SK-N-SH (cell line): ENCODE data around the gene PIGA. TPM values are rescaled to one million over a fixed set of nuclear protein-coding genes. Genes with fewer than 3 reads are reported as not detected.
A peak's percentile ranks its signal among the peaks of the same experiment; 100 is the strongest.

Experiments used
- CTCF ChIA-PET: fragments of 300-600, 350-600 bp; formaldehyde crosslinking; extraction: SDS; loops from one replicate; lab custom pipeline; 2021; lab: Yijun Ruan, JAX
- POLR2A ChIA-PET: fragments of 350-600 bp; sonication (Branson Sonifier 250); formaldehyde crosslinking; extraction: SDS; loops from one replicate; lab custom pipeline; 2020; ENCODE audit warnings: antibody characterized with exemption, inconsistent platforms; lab: Yijun Ruan, JAX
- DNase-seq: peaks from one replicate; pipeline ENCODE4 v3.0.0; 2012
- H2AFZ ChIP-seq: fragments of 200-600 bp; sonication (generic); 2 replicates; pipeline ENCODE4 v1.8.1; 2016; ENCODE audit warnings: antibody characterized with exemption, mild to moderate bottlenecking, low read depth
- H3F3A ChIP-seq: fragments of 200-600 bp; sonication (generic); replicated peaks from 2 replicates; pipeline ENCODE3; 2016; ENCODE audit warnings: antibody characterized with exemption, mild to moderate bottlenecking; ENCODE audit not compliant: insufficient read depth
- H3K27ac ChIP-seq, 2 experiments: fragments of 200-500 bp in 1 of 2; fragments of 200-600 bp in 1 of 2; sonication (Bioruptor generic) in 1 of 2; sonication (generic), shearing (Covaris generic) in 1 of 2; 2 replicates each; pipeline versions ENCODE4 v1.5.1 to v1.6.1; 2014 to 2016; ENCODE audit warnings: low read depth in 2 of 2, inconsistent platforms in 1 of 2, low read length in 1 of 2, mild to moderate bottlenecking in 1 of 2, mixed read lengths in 1 of 2
- H3K27me3 ChIP-seq: fragments of 200-600 bp; sonication (generic), shearing (Covaris generic); 2 replicates; pipeline ENCODE4 v1.6.1; 2016; ENCODE audit warnings: mixed run types; ENCODE audit not compliant: insufficient read depth
- H3K36me3 ChIP-seq, 2 experiments: fragments of 200-500 bp in 1 of 2; fragments of 200-600 bp in 1 of 2; sonication (Bioruptor generic) in 1 of 2; sonication (generic) in 1 of 2; replicated peaks in 1 of 2; 2 replicates each; pipeline versions ENCODE3 to v1.5.1; 2014 to 2016; ENCODE audit warnings: low read length in 1 of 2, mild to moderate bottlenecking in 1 of 2; ENCODE audit not compliant: insufficient read depth in 2 of 2, control insufficient read depth in 1 of 2
- H3K4me1 ChIP-seq, 2 experiments: fragments of 200-500 bp in 1 of 2; fragments of 200-600 bp in 1 of 2; sonication (Bioruptor generic) in 1 of 2; sonication (generic), shearing (Covaris generic) in 1 of 2; 2 replicates each; pipeline versions ENCODE4 v1.5.1 to v1.6.1; 2014 to 2016; ENCODE audit warnings: low read depth in 1 of 2, low read length in 1 of 2, mixed run types in 1 of 2; ENCODE audit not compliant: insufficient read depth in 2 of 2, control insufficient read depth in 1 of 2
- H3K4me2 ChIP-seq: fragments of 200-600 bp; sonication (generic), shearing (Covaris generic); 2 replicates; pipeline ENCODE4 v1.6.1; 2017; ENCODE audit warnings: mixed run types
- H3K4me3 ChIP-seq, 2 experiments: fragments of 200-500 bp in 1 of 2; fragments of 200-600 bp in 1 of 2; sonication (Bioruptor generic) in 1 of 2; sonication (generic), shearing (Covaris generic) in 1 of 2; 2 replicates each; pipeline versions ENCODE4 v1.5.1 to v1.8.1; 2014 to 2016; ENCODE audit warnings: low read depth in 2 of 2, inconsistent platforms in 1 of 2, low read length in 1 of 2, mild to moderate bottlenecking in 1 of 2, mixed read lengths in 1 of 2, moderate library complexity in 1 of 2
- H3K79me2 ChIP-seq: fragments of 200-600 bp; sonication (generic); 2 replicates; pipeline ENCODE4 v1.8.1; 2017; ENCODE audit warnings: mild to moderate bottlenecking; ENCODE audit not compliant: insufficient read depth
- H3K9ac ChIP-seq: fragments of 200-600 bp; sonication (generic); 2 replicates; pipeline ENCODE4 v1.6.1; 2017; ENCODE audit warnings: mixed run types
- H3K9me2 ChIP-seq: fragments of 200-600 bp; sonication (generic); 2 replicates; pipeline ENCODE4 v1.6.1; 2017; ENCODE audit warnings: mixed run types
- H3K9me3 ChIP-seq: fragments of 200-600 bp; sonication (generic); 2 replicates; pipeline ENCODE4 v1.6.1; 2017; ENCODE audit warnings: mixed run types, mild to moderate bottlenecking, moderate library complexity
- H4K20me1 ChIP-seq: fragments of 200-600 bp; sonication (generic); 2 replicates; pipeline ENCODE4 v1.6.1; 2017; ENCODE audit warnings: mild to moderate bottlenecking, mixed run types; ENCODE audit not compliant: insufficient read depth
- CHD2 ChIP-seq: fragments of 150-350 bp; IDR thresholded peaks from 2 replicates; pipeline ENCODE4 v1.6.1; 2018; ENCODE audit warnings: low read length; ENCODE audit not compliant: partially characterized antibody
- EZH2phosphoT487 ChIP-seq: fragments of 200-600 bp; sonication (generic); IDR thresholded peaks from 2 replicates; pipeline ENCODE4 v1.6.1; 2017; ENCODE audit warnings: low read depth, mixed run types, mild to moderate bottlenecking, antibody characterized with exemption, moderate library complexity, borderline replicate concordance
- FOSL2 ChIP-seq: IDR thresholded peaks from 2 replicates; pipeline ENCODE4 v1.4.0; 2012; ENCODE audit warnings: low read depth, mild to moderate bottlenecking, moderate library complexity, borderline replicate concordance
- FOXM1 ChIP-seq: IDR thresholded peaks from 2 replicates; pipeline ENCODE4 v1.4.0; 2012; ENCODE audit warnings: low read depth, mild to moderate bottlenecking
- GABPA ChIP-seq: IDR thresholded peaks from 2 replicates; pipeline ENCODE4 v1.4.0; 2012; ENCODE audit warnings: low read depth, mild to moderate bottlenecking
- MXI1 ChIP-seq: IDR thresholded peaks from 2 replicates; pipeline ENCODE4 v1.6.1; 2012; ENCODE audit warnings: mild to moderate bottlenecking, low read depth, low read length, improper control_type of control experiment
- RAD21 ChIP-seq: IDR thresholded peaks from 2 replicates; pipeline ENCODE4 v1.6.1; 2012; ENCODE audit warnings: mild to moderate bottlenecking, low read length
- RCOR1 ChIP-seq: fragments of 150-350 bp; IDR thresholded peaks from 2 replicates; pipeline ENCODE4 v1.6.1; 2017; ENCODE audit warnings: antibody characterized with exemption, low read length
- REST ChIP-seq: IDR thresholded peaks from 2 replicates; pipeline ENCODE4 v1.6.1; 2012; ENCODE audit warnings: mild to moderate bottlenecking, low read depth, low read length, moderate library complexity
- RFX5 ChIP-seq: IDR thresholded peaks from 2 replicates; pipeline ENCODE4 v1.6.1; 2012; ENCODE audit warnings: mild to moderate bottlenecking, improper control_type of control experiment, low read length
- RXRA ChIP-seq: IDR thresholded peaks from 2 replicates; pipeline ENCODE4 v1.4.0; 2012; ENCODE audit warnings: low read depth, mild to moderate bottlenecking, borderline replicate concordance
- SMC3 ChIP-seq: IDR thresholded peaks from 2 replicates; pipeline ENCODE4 v1.6.1; 2012; ENCODE audit warnings: low read depth, low read length, improper control_type of control experiment
- TAF1 ChIP-seq: IDR thresholded peaks from 2 replicates; pipeline ENCODE4 v1.6.1; 2012; ENCODE audit warnings: low read depth, mild to moderate bottlenecking, low read length, moderate library complexity, borderline replicate concordance
- WGBS: methylation state at CpG from one replicate; pipeline ENCODE4 v1.1.6; 2017; ENCODE audit warnings: low lambda C conversion rate; 5-methylcytosine and 5-hydroxymethylcytosine counted together
- polyA plus RNA-seq, 3 experiments: library from polyadenylated mRNA; depleted of rRNA; stranded (reverse); fragments of >200 nt; gene quantifications; 2 replicates each; pipeline ENCODE4 v1.2.3, GENCODE V29; 2012
- TF ChIP-seq, protein P1 (sequence below): IDR thresholded peaks from 2 replicates; pipeline ENCODE4 v1.4.0; 2012; ENCODE audit warnings: low read depth, borderline replicate concordance

The PIGA gene
- polyA plus RNA-seq, 1 of the 3 experiments (the other 2 are of a cell fraction), result 2.8 TPM

DNA sequence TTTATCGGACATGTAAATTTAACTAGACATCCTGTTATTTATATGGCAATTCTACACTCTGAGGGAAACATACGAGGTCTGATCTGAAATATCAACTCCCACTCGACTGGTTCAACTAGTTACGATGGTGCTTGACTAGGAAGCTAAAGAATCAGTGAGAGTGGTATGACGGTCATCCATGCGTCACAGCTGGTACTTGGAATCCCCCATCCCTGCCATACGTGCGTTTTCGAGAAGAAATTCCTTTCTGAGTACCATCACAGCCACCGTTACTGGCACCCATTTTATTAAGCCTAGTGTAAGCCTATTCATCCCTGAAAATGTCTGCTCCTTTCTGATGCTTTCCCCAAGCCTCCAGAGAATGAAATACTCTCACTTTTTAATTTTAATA, 695 bp upstream of the PIGA start:
- peak; percentile 44 for DNase-seq
- H4K20me1 ChIP-seq, result no peaks in the 10 kb centered on the region
- H3K36me3 ChIP-seq, result peaks cover 0 to 18% of the 10 kb centered on the region in 2 experiments
- no peaks in the 10 kb centered on the region for H3K4me1 ChIP-seq
- WGBS, result under 1% methylated on average over 10 of the region's 10 CpGs
- peaks cover 24% of the 10 kb centered on the region; the same call in 1 of the 2 replicates for H3K79me2 ChIP-seq
- peak overlapping the region; percentile 65 for H3K27ac ChIP-seq
- ChIA-PET CTCF (interaction anchor here (5.4 kb wide), 1 partner anchor 13 kb away, joined by 30 read pairs; no protein-coding TSS in a partner anchor), POLR2A (no interaction called here)
- H3F3A ChIP-seq, result no peaks in the 10 kb centered on the region
- peaks cover 2% of the 10 kb centered on the region; the same call in 1 of the 2 replicates for H3K27me3 ChIP-seq
- H3K4me2 ChIP-seq, result peak overlapping the region; percentile 63
- H2AFZ ChIP-seq, result peak overlapping the region; percentile 74; the same call in 1 of the 2 replicates
- TF ChIP-seq RCOR1, result no peak
- TF ChIP-seq SMC3, result no peak
- TF ChIP-seq FOXM1, result no peak
- TF ChIP-seq, all 33 proteins: peak for 0
- Histone ChIP-seq H3K9ac (peak overlapping the region; percentile 64), H3K9me2 (no peaks in the 10 kb centered on the region), H3K4me3 (peak overlapping the region; percentile 53 to 56), H3K9me3 (no peaks in the 10 kb centered on the region)

DNA sequence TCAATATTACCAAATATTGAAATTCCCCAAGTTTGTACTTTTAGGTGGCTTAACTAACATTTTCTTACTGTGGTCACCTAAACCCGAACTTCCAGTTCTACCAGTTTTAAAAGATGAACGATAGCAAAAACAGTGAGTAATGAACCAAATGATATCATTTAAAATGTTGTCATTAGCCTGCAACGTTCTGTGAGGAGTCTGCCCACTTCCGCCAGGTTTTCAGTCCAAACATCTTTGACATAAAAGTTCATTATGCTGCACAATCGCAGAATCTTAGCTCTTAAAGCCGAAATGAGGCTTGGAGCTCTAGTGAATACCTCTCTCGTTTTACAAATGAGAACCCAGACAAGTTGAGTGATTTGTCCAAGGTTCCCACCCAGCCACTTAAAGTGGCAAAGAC, 762 bp downstream of the PIGA start:
- POLR2A ChIA-PET, result no interaction called here
- 0 out of 2 replicates have a peak, but pooled peaks cover 3% of the 10 kb centered on the region for H3K27me3 ChIP-seq
- WGBS, result 10% methylated on average over 7 of the region's 7 CpGs

More for the DNA sequence above, 762 bp downstream of the PIGA start:
- peaks cover 0 to 21% of the 10 kb centered on the region in 2 experiments for H3K36me3 ChIP-seq
- DNase-seq, result no peak
- no peaks in the 10 kb centered on the region for H3K9me2 ChIP-seq
- H3K4me3 ChIP-seq, result peak overlapping the region; percentile 61 to 70
- H3K4me2 ChIP-seq, result peak overlapping the region; percentile 77
- H3K79me2 ChIP-seq, result peaks cover 24% of the 10 kb centered on the region; the same call in 1 of the 2 replicates
- CTCF ChIA-PET, result interaction anchor here (1.2 kb wide), 1 partner anchor 35 kb away, joined by 3 read pairs; no protein-coding TSS in a partner anchor
- no peaks in the 10 kb centered on the region for H3F3A ChIP-seq
- TF ChIP-seq MXI1 (no peak), REST (no peak), FOXM1 (no peak), TAF1 (no peak), RXRA (no peak), CHD2 (no peak), RAD21 (no peak), EZH2phosphoT487 (no peak), RFX5 (no peak), GABPA (no peak), FOSL2 (no peak)
- TF ChIP-seq, protein P1, sequence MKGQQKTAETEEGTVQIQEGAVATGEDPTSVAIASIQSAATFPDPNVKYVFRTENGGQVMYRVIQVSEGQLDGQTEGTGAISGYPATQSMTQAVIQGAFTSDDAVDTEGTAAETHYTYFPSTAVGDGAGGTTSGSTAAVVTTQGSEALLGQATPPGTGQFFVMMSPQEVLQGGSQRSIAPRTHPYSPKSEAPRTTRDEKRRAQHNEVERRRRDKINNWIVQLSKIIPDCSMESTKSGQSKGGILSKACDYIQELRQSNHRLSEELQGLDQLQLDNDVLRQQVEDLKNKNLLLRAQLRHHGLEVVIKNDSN, result no peak
- H4K20me1 ChIP-seq, result no peaks in the 10 kb centered on the region
- H3K4me1 ChIP-seq, result no peaks in the 10 kb centered on the region
- H2AFZ ChIP-seq, result peak overlapping the region; percentile 64; the same call in 1 of the 2 replicates
- H3K27ac ChIP-seq, result peak overlapping the region in 1 of 2 experiments; percentile 64; a peak in 3 of 4 replicates
- no peaks in the 10 kb centered on the region for H3K9me3 ChIP-seq
- H3K9ac ChIP-seq, result peak overlapping the region; percentile 80
